ENCODE results near the gene EIF2AK2.

EIF2AK2 gene

DNA sequence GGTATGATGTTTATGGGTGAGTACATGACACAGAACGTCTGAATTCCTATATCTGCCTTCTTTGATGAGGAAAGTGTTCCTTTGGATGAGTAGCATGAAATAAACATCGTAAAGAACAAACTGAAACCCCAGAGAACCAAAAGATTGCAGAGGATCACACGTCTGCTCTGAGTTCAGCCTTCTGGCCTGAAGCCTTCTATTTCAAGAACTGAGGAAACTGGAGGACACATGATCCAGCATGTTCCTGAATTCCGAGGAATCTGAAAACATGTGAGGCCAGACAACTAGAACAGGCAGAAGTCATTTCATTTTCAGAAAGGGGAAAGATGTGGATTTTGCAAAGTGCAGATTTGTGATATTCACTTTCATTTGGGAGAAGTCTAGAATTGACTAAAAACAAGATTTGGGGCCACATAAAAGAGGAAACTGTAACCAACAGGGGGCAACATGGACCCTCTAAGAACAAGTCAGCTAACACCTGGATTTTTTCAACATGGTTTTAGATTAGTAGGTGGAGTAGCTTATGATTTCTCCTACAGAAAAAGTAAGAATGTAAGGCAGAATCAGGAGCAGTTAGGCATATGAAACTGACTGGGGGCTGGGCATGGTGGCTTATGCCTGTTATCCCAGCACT, 23.3 kb upstream of the EIF2AK2 start:
- DNase-seq = no peak
- TF ChIP-seq, protein P1, sequence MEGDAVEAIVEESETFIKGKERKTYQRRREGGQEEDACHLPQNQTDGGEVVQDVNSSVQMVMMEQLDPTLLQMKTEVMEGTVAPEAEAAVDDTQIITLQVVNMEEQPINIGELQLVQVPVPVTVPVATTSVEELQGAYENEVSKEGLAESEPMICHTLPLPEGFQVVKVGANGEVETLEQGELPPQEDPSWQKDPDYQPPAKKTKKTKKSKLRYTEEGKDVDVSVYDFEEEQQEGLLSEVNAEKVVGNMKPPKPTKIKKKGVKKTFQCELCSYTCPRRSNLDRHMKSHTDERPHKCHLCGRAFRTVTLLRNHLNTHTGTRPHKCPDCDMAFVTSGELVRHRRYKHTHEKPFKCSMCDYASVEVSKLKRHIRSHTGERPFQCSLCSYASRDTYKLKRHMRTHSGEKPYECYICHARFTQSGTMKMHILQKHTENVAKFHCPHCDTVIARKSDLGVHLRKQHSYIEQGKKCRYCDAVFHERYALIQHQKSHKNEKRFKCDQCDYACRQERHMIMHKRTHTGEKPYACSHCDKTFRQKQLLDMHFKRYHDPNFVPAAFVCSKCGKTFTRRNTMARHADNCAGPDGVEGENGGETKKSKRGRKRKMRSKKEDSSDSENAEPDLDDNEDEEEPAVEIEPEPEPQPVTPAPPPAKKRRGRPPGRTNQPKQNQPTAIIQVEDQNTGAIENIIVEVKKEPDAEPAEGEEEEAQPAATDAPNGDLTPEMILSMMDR (IDR thresholded peaks at IDR 0.05; ENCODE audit: low read depth, low read length) = peak; percentile 27; the same call in 1 of the 2 replicates
- Histone ChIP-seq H3K27me3 (no peaks in the 10 kb centered on the region), H3K36me3 (no peaks in the 10 kb centered on the region), H3K9me3 (no peaks in the 10 kb centered on the region), H3K4me3 (ENCODE audit: low read depth, low read length) (no peak overlapping the region), H3K4me1 (no peaks in the 10 kb centered on the region)

DNA sequence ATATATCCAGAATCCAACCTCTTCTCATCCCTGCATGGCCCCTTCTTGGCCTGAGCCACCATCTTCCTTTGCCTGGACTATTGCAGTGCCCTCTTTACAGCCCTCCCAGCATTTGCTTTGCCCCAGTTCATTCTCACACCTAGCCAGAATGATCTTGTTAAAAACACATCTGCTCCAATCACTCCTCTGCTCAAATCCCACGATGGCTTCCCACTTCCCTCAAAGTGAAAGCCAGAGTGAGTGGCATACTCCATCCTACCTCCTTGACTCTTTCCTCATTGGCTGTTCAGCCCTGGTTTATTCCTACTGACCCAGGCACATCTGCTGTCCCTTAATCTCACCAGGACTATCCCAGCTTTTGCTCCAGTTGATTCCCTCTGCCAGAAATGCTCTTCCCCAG, 17.0 kb upstream of the EIF2AK2 start:
- H3K27me3 ChIP-seq = no peaks in the 10 kb centered on the region
- no peak for DNase-seq
- no peaks in the 10 kb centered on the region for H3K9me3 ChIP-seq
- H3K4me1 ChIP-seq = no peaks in the 10 kb centered on the region
- TF ChIP-seq, protein P1 (IDR thresholded peaks at IDR 0.05; ENCODE audit: low read depth, low read length) = no peak
- H3K36me3 ChIP-seq = no peaks in the 10 kb centered on the region
- H3K4me3 ChIP-seq (ENCODE audit: low read depth, low read length) = no peak overlapping the region

DNA sequence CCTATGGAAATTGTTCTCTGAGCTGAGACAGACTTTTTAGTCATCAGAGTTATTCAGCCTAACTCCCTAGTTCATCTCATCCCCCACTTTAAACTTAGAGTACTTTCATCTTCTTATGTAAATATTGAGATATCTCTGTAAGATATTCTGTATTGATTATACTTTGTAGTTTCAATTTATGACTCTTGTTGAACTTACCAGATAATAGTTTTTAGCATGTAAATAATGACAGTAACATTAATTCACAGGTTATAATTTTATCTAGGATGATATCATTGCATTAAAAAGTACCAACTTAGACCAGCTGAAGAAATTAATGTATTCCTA, 14.8 kb upstream of the EIF2AK2 start:
- Histone ChIP-seq H3K27me3 (no peaks in the 10 kb centered on the region), H3K36me3 (no peaks in the 10 kb centered on the region), H3K9me3 (no peaks in the 10 kb centered on the region), H3K4me3 (ENCODE audit: low read depth, low read length) (no peak overlapping the region), H3K4me1 (no peaks in the 10 kb centered on the region)
- DNase-seq = no peak
- TF ChIP-seq, protein P1 (IDR thresholded peaks at IDR 0.05; ENCODE audit: low read depth, low read length) = no peak

DNA sequence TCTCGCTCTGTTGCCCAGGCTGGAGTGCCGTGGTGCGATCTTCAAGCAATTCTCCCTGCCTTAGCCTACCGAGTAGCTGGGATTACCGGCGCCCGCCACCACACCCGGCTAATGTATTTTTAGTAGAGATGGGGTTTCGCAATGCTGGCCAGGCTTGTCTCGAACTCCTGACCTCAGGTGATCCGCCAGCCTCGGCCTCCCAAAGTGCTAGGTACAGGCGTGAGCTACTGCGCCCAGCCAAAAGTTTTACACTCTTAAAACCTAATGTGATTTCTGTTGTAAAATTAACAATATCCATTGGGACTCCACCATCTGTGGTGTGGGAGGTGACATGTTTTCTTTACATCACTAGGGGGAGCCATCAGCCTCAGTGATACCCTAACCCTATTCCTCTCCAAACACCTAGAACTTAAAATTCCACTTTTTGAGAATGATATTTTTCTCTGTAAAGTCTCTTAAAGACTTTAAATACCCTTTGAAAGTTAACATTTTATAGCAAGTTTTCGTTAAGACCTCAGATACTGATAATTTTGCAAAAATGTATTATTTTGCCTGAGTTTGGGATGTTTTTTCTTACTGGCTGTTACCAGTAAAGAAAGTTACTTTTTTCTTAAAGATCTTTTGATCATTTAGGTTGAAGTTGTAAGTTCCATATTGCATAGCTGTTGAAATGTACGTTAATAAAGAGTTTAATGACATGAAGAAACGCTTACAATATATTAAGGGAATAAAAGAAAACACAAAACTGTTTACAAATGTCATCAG, 11.6 kb upstream of the EIF2AK2 start:
- no peaks in the 10 kb centered on the region for H3K36me3 ChIP-seq
- TF ChIP-seq, protein P1 (IDR thresholded peaks at IDR 0.05; ENCODE audit: low read depth, low read length) = peak; percentile 90
- no peak overlapping the region for H3K4me3 ChIP-seq (ENCODE audit: low read depth, low read length)
- H3K27me3 ChIP-seq = no peaks in the 10 kb centered on the region
- no peaks in the 10 kb centered on the region for H3K4me1 ChIP-seq
- DNase-seq = peak; percentile 34
- no peaks in the 10 kb centered on the region for H3K9me3 ChIP-seq

DNA sequence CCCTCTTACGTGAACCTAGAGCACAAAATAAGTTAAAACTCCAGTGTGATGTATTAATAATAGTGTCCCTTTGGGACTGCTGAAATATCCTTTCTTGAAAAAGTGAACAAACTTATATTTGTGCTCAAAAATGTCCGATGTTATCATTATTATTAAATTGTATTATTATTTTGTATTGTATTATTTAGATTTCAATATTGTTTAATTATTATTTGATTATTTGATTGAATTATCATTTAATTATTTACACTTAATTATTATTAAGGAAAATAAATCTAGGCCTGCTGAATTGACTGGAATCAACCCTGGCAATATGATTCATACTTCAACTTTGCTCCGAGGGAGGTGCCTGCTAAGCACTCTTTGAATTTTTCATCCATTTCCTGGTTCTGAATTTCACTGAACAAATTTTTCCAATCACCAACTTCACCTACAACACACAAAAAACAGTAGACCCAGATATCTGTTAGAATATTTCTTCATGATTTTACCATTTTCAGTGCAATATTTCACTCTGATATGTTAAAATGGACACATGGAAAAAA, 10.9 kb upstream of the EIF2AK2 start:
- no peak for DNase-seq
- TF ChIP-seq, protein P1 (IDR thresholded peaks at IDR 0.05; ENCODE audit: low read depth, low read length) = no peak
- Histone ChIP-seq H3K9me3 (no peaks in the 10 kb centered on the region), H3K27me3 (no peaks in the 10 kb centered on the region), H3K4me3 (ENCODE audit: low read depth, low read length) (no peak overlapping the region), H3K4me1 (no peaks in the 10 kb centered on the region), H3K36me3 (no peaks in the 10 kb centered on the region)

DNA sequence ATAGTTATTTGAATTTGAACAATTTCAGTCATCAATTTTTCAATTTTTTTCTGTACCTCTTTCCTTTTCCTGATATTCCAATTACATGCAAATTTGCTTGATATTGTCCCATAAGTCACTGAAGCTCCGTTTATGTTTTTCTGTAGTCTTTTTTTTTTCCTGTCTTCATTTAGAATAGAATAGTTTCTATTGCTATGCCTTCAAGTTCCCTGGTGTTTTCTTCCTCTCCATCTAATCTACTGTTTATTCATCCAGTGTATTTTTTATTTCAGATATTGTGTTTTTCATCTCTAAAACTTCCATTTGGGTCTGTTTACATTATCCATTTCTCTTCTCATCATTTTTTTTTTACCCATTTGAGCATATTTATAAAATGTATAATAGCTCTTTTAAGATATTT, 8.0 kb upstream of the EIF2AK2 start:
- TF ChIP-seq, protein P1 (IDR thresholded peaks at IDR 0.05; ENCODE audit: low read depth, low read length) = no peak
- DNase-seq = no peak
- no peaks in the 10 kb centered on the region for H3K27me3 ChIP-seq
- H3K4me3 ChIP-seq (ENCODE audit: low read depth, low read length) = no peak overlapping the region
- H3K36me3 ChIP-seq = no peaks in the 10 kb centered on the region
- H3K4me1 ChIP-seq = no peaks in the 10 kb centered on the region
- H3K9me3 ChIP-seq = no peaks in the 10 kb centered on the region
